ENCODE results near the gene STRA8.

The STRA8 gene

GRCh38 chr7:135211946-135212685, 21.5 kb upstream of the STRA8 start:
- TF ChIP-seq, protein P1, sequence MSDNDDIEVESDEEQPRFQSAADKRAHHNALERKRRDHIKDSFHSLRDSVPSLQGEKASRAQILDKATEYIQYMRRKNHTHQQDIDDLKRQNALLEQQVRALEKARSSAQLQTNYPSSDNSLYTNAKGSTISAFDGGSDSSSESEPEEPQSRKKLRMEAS (IDR thresholded peaks at IDR 0.05), result 0 out of 2 replicates have a peak, but pooled peaks have one; percentile 5

GRCh38 chr7:135213831-135214230, 19.8 kb upstream of the STRA8 start:
- no peak for TF ChIP-seq TAF1 (IDR thresholded peaks at IDR 0.05; ENCODE audit: low read depth)
- TF ChIP-seq FOXM1 (IDR thresholded peaks at IDR 0.05; ENCODE audit: borderline replicate concordance, low read depth), result no peak
- no peak for TF ChIP-seq TCF12 (IDR thresholded peaks at IDR 0.05; ENCODE audit: low read depth)
- TF ChIP-seq CREB1 (IDR thresholded peaks at IDR 0.05; ENCODE audit: low read depth), result no peak
- no peak for TF ChIP-seq YY1 (IDR thresholded peaks at IDR 0.05; ENCODE audit: low read depth)
- no peak for TF ChIP-seq CEBPB (IDR thresholded peaks at IDR 0.05)
- TF ChIP-seq, protein P2, sequence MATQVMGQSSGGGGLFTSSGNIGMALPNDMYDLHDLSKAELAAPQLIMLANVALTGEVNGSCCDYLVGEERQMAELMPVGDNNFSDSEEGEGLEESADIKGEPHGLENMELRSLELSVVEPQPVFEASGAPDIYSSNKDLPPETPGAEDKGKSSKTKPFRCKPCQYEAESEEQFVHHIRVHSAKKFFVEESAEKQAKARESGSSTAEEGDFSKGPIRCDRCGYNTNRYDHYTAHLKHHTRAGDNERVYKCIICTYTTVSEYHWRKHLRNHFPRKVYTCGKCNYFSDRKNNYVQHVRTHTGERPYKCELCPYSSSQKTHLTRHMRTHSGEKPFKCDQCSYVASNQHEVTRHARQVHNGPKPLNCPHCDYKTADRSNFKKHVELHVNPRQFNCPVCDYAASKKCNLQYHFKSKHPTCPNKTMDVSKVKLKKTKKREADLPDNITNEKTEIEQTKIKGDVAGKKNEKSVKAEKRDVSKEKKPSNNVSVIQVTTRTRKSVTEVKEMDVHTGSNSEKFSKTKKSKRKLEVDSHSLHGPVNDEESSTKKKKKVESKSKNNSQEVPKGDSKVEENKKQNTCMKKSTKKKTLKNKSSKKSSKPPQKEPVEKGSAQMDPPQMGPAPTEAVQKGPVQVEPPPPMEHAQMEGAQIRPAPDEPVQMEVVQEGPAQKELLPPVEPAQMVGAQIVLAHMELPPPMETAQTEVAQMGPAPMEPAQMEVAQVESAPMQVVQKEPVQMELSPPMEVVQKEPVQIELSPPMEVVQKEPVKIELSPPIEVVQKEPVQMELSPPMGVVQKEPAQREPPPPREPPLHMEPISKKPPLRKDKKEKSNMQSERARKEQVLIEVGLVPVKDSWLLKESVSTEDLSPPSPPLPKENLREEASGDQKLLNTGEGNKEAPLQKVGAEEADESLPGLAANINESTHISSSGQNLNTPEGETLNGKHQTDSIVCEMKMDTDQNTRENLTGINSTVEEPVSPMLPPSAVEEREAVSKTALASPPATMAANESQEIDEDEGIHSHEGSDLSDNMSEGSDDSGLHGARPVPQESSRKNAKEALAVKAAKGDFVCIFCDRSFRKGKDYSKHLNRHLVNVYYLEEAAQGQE (IDR thresholded peaks at IDR 0.05; ENCODE audit: low read depth), result no peak
- TF ChIP-seq, protein P1 (IDR thresholded peaks at IDR 0.05), result no peak
- TF ChIP-seq ZBTB7A (IDR thresholded peaks at IDR 0.05; ENCODE audit: low read depth), result no peak
- no peak for TF ChIP-seq EGR1 (IDR thresholded peaks at IDR 0.05)
- no peak for TF ChIP-seq TEAD4 (IDR thresholded peaks at IDR 0.05)
- no peak for TF ChIP-seq RAD21 (IDR thresholded peaks at IDR 0.05; ENCODE audit: low read depth)
- TF ChIP-seq EP300 (IDR thresholded peaks at IDR 0.05; ENCODE audit: borderline replicate concordance), result no peak
- no peak for TF ChIP-seq NFIC (IDR thresholded peaks at IDR 0.05)
- TF ChIP-seq, protein P3, sequence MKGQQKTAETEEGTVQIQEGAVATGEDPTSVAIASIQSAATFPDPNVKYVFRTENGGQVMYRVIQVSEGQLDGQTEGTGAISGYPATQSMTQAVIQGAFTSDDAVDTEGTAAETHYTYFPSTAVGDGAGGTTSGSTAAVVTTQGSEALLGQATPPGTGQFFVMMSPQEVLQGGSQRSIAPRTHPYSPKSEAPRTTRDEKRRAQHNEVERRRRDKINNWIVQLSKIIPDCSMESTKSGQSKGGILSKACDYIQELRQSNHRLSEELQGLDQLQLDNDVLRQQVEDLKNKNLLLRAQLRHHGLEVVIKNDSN (IDR thresholded peaks at IDR 0.05), result no peak

DNA sequence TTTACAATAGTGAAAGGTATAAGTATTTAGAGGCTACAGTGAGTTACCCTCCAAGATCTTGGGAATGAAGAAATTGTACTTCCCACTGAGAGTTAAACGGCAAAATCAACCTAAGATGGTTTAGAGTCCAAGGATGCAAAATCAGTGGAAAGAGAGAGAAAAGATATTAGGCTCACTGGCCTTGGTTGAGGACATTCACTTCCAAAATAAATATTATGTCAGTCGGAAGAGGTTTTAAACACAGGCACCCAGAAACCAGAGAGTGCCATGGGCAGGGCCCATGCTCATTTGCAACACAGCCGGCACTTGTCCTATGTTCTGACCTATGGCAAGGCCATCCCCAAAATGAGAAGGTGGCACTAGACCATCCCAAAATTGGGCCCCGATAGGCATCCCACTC, 18.5 kb upstream of the STRA8 start:
- TF ChIP-seq, protein P3 (IDR thresholded peaks at IDR 0.05), result no peak
- no peak for TF ChIP-seq ZBTB7A (IDR thresholded peaks at IDR 0.05; ENCODE audit: low read depth)
- no peak for TF ChIP-seq TAF1 (IDR thresholded peaks at IDR 0.05; ENCODE audit: low read depth)
- no peak for TF ChIP-seq CREB1 (IDR thresholded peaks at IDR 0.05; ENCODE audit: low read depth)
- TF ChIP-seq, protein P2 (IDR thresholded peaks at IDR 0.05; ENCODE audit: low read depth), result no peak
- no peak for TF ChIP-seq YY1 (IDR thresholded peaks at IDR 0.05; ENCODE audit: low read depth)
- TF ChIP-seq TEAD4 (IDR thresholded peaks at IDR 0.05), result no peak
- no peak for TF ChIP-seq EP300 (IDR thresholded peaks at IDR 0.05; ENCODE audit: borderline replicate concordance)
- TF ChIP-seq FOXM1 (IDR thresholded peaks at IDR 0.05; ENCODE audit: borderline replicate concordance, low read depth), result no peak
- no peak for TF ChIP-seq NFIC (IDR thresholded peaks at IDR 0.05)
- no peak for TF ChIP-seq EGR1 (IDR thresholded peaks at IDR 0.05)
- TF ChIP-seq CEBPB (IDR thresholded peaks at IDR 0.05), result no peak
- TF ChIP-seq RAD21 (IDR thresholded peaks at IDR 0.05; ENCODE audit: low read depth), result no peak
- TF ChIP-seq TCF12 (IDR thresholded peaks at IDR 0.05; ENCODE audit: low read depth), result no peak

DNA sequence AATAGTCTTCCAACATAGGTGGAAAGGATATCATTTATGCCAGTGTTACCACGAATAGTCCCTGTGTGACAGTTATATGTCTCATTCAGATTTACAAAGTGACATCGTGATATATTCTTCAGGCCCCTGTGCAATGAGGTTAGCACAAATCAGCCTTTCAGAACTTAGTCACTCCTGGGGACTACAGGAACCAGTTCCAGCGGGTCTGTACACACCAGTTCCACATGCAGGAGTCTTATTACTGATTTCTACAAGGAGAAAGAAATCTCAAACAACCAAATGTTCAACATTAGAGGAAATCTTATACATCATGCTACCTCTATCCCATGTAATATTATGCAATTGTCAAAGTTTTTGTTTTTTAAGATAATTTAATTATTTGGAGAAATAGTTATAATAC, 17.9 kb upstream of the STRA8 start:
- TF ChIP-seq, protein P2 (IDR thresholded peaks at IDR 0.05; ENCODE audit: low read depth), result no peak
- TF ChIP-seq, protein P3 (IDR thresholded peaks at IDR 0.05), result no peak
- TF ChIP-seq EP300 (IDR thresholded peaks at IDR 0.05; ENCODE audit: borderline replicate concordance), result no peak
- TF ChIP-seq TEAD4 (IDR thresholded peaks at IDR 0.05), result no peak
- no peak for TF ChIP-seq CEBPB (IDR thresholded peaks at IDR 0.05)
- TF ChIP-seq TCF12 (IDR thresholded peaks at IDR 0.05; ENCODE audit: low read depth), result no peak
- TF ChIP-seq, protein P1 (IDR thresholded peaks at IDR 0.05), result no peak
- no peak for TF ChIP-seq ZBTB7A (IDR thresholded peaks at IDR 0.05; ENCODE audit: low read depth)
- no peak for TF ChIP-seq YY1 (IDR thresholded peaks at IDR 0.05; ENCODE audit: low read depth)
- no peak for TF ChIP-seq RAD21 (IDR thresholded peaks at IDR 0.05; ENCODE audit: low read depth)
- no peak for TF ChIP-seq CREB1 (IDR thresholded peaks at IDR 0.05; ENCODE audit: low read depth)
- no peak for TF ChIP-seq FOXM1 (IDR thresholded peaks at IDR 0.05; ENCODE audit: borderline replicate concordance, low read depth)
- no peak for TF ChIP-seq EGR1 (IDR thresholded peaks at IDR 0.05)
- TF ChIP-seq NFIC (IDR thresholded peaks at IDR 0.05), result no peak
- no peak for TF ChIP-seq TAF1 (IDR thresholded peaks at IDR 0.05; ENCODE audit: low read depth)
